Endothelial cell of umbilical vein (primary cell): ENCODE data around the gene MVP. TPM values are rescaled to one million over a fixed set of nuclear protein-coding genes. Genes with fewer than 3 reads are reported as not detected.

Experiments
- BruUV-seq: library from RNA; stranded (reverse); fragments of 400-500 nt; replicated peaks from 2 replicates; lab custom pipeline; 2021; lab: Mats Ljungman, UMichigan
- CTCF ChIA-PET: fragments of 300-600, 350-600 bp; sonication (Branson Sonifier 250); formaldehyde crosslinking; loops from one replicate; lab custom pipeline; 2021; ENCODE audit warnings: antibody characterized with exemption, inconsistent platforms; lab: Charles Lee
- POLR2A ChIA-PET: fragments of 300-600, 350-600 bp; sonication (Branson Sonifier 250); formaldehyde crosslinking; loops from one replicate; lab custom pipeline; 2021; ENCODE audit warnings: antibody characterized with exemption, inconsistent platforms; lab: Charles Lee
- DNase-seq: peaks from one replicate; pipeline ENCODE4 v3.0.0-alpha.2; 2011; ENCODE audit warnings: low read depth, low spot score
- FAIRE-seq: peaks from 2 replicates; lab custom pipeline; 2011; peaks lifted over from hg19 to GRCh38; lab: Jason Lieb, UNC
- H2AFZ ChIP-seq: 2 replicates; pipeline ENCODE4 v1.6.0; 2012; ENCODE audit warnings: low read depth, low read length, control low read depth, inconsistent platforms
- H3K27ac ChIP-seq: 2 replicates; pipeline ENCODE4 v1.5.1; 2011; ENCODE audit warnings: low read depth, mild to moderate bottlenecking, control low read depth, low read length, moderate library complexity; ENCODE audit not compliant: insufficient read depth
- H3K27me3 ChIP-seq, 2 experiments: 2 replicates each; pipeline versions ENCODE4 v1.6.0 to v1.6.1; 2011; ENCODE audit warnings: low read length in 2 of 2, mixed read lengths in 1 of 2; ENCODE audit not compliant: control insufficient read depth in 2 of 2, insufficient read depth in 2 of 2
- H3K36me3 ChIP-seq, 2 experiments: 2 replicates in 1 of 2; 3 replicates in 1 of 2; pipeline ENCODE4 v1.5.1; 2011; ENCODE audit warnings: low read length in 2 of 2, mild to moderate bottlenecking in 1 of 2, moderate library complexity in 1 of 2; ENCODE audit not compliant: control insufficient read depth in 2 of 2, insufficient read depth in 2 of 2; ENCODE audit errors: extremely low read depth in 1 of 2
- H3K4me1 ChIP-seq: 3 replicates; pipeline ENCODE4 v1.5.1; 2011; ENCODE audit warnings: mild to moderate bottlenecking, low read length; ENCODE audit not compliant: control insufficient read depth, insufficient read depth; ENCODE audit errors: extremely low read depth
- H3K4me2 ChIP-seq: 2 replicates; pipeline ENCODE4 v1.6.1; 2011; ENCODE audit warnings: low read length, control low read depth, mixed read lengths; ENCODE audit not compliant: insufficient read depth
- H3K4me3 ChIP-seq, 3 experiments: fragments of 200-600 bp in 1 of 3; sonication (generic), shearing (Covaris generic) in 1 of 3; replicated peaks in 1 of 3; 2 replicates each; pipeline ENCODE4 v1.5.1; 2011 to 2016; ENCODE audit warnings: control low read depth in 3 of 3, low read length in 3 of 3, mild to moderate bottlenecking in 2 of 3, inconsistent platforms in 1 of 3, low read depth in 1 of 3, moderate library complexity in 1 of 3; ENCODE audit not compliant: insufficient read depth in 1 of 3
- H3K79me2 ChIP-seq: 2 replicates; pipeline ENCODE4 v1.6.0; 2012; ENCODE audit warnings: low read length, inconsistent platforms; ENCODE audit not compliant: control insufficient read depth, insufficient read depth
- H3K9ac ChIP-seq: replicated peaks from 2 replicates; pipeline ENCODE3; 2011; ENCODE audit warnings: low read length, control low read depth; ENCODE audit not compliant: insufficient read depth; ENCODE audit errors: extremely low read depth
- H3K9me1 ChIP-seq: replicated peaks from 3 replicates; pipeline ENCODE4 v1.6.0; 2011; ENCODE audit warnings: mild to moderate bottlenecking, low read length; ENCODE audit not compliant: control insufficient read depth, insufficient read depth; ENCODE audit errors: extremely low read depth
- H3K9me3 ChIP-seq: replicated peaks from 2 replicates; pipeline ENCODE4 v1.5.1; 2012; ENCODE audit warnings: low read length, inconsistent platforms; ENCODE audit not compliant: control insufficient read depth, insufficient read depth
- H4K20me1 ChIP-seq: replicated peaks from 2 replicates; pipeline ENCODE3; 2011; ENCODE audit warnings: mild to moderate bottlenecking, low read length; ENCODE audit not compliant: control insufficient read depth, insufficient read depth; ENCODE audit errors: extremely low read depth
- CTCF ChIP-seq, 2 donors: IDR thresholded peaks; 1 replicate in 1 of 2; 2 replicates in 1 of 2; pipeline ENCODE4 v1.5.1; 2011; ENCODE audit warnings: low read length in 2 of 2, mild to moderate bottlenecking in 2 of 2, moderate library complexity in 2 of 2, control low read depth in 1 of 2, inconsistent platforms in 1 of 2, low read depth in 1 of 2; ENCODE audit not compliant: insufficient read depth in 1 of 2; ENCODE audit errors: extremely low read depth in 1 of 2
- EZH2 ChIP-seq: IDR thresholded peaks from 2 replicates; pipeline ENCODE4 v1.6.1; 2012; ENCODE audit warnings: borderline replicate concordance, low read depth, mild to moderate bottlenecking, moderate library complexity, low read length, inconsistent platforms; ENCODE audit not compliant: severe bottlenecking
- FOS ChIP-seq: IDR thresholded peaks from 2 replicates; pipeline ENCODE4 v1.6.1; 2011; ENCODE audit warnings: mild to moderate bottlenecking, low read length, moderate library complexity, borderline replicate concordance; ENCODE audit not compliant: insufficient read depth
- GATA2 ChIP-seq: IDR thresholded peaks from 2 replicates; pipeline ENCODE4 v1.7.0; 2011; ENCODE audit warnings: low read depth, mild to moderate bottlenecking, moderate library complexity, mixed read lengths, low read length; ENCODE audit not compliant: insufficient read length, insufficient read depth
- JUN ChIP-seq: IDR thresholded peaks from 2 replicates; pipeline ENCODE4 v1.6.1; 2011; ENCODE audit warnings: borderline replicate concordance, low read depth; ENCODE audit not compliant: insufficient read length, insufficient read depth
- MAX ChIP-seq: IDR thresholded peaks from 2 replicates; pipeline ENCODE4 v1.6.1; 2011; ENCODE audit not compliant: insufficient read depth, insufficient read length
- MYC ChIP-seq: IDR thresholded peaks from one replicate; pipeline ENCODE4 v1.6.1; 2011; ENCODE audit warnings: mild to moderate bottlenecking, low read depth, low read length
- POLR2A ChIP-seq: IDR thresholded peaks from 2 replicates; pipeline ENCODE4 v1.6.1; 2012; ENCODE audit warnings: low read depth, mild to moderate bottlenecking, control low read depth, low read length
- POLR2AphosphoS5 ChIP-seq: IDR thresholded peaks from 2 replicates; pipeline ENCODE4 v1.6.1; 2012; ENCODE audit warnings: low read depth, mild to moderate bottlenecking, control low read depth, low read length, moderate library complexity; ENCODE audit not compliant: insufficient read depth
- dilution Hi-C: fragments of 300-500 bp; cut with MboI; formaldehyde crosslinking; loops from one replicate; pipeline ENCODE4 v1.15.0; 2019; ENCODE audit warnings: low sequenced_read_pairs; ENCODE audit not compliant: extremely low pct_ligation_motif_present
- intact Hi-C: fragments of 100-400 bp; cut with micrococcal nuclease; formaldehyde crosslinking; loops from one replicate; pipeline ENCODE4 v1.10.0; 2022
- polyA plus RNA-seq, 4 experiments: library from polyadenylated mRNA; depleted of rRNA in 3 of 4; stranded (reverse) in 3 of 4; unstranded in 1 of 4; fragments of >200 nt; gene quantifications; 2 replicates each; pipeline versions ENCODE4 v1.2.1 to v1.2.3, GENCODE V29; 2011 to 2012; ENCODE audit warnings: missing spikeins in 1 of 4
- total RNA-seq: library from RNA; stranded (reverse); gene quantifications from 2 replicates; pipeline ENCODE4 v1.2.3, GENCODE V29; 2021

Gene MVP
- total and polyA plus RNA-seq, 2 donors (not counting 3 experiments of a cell fraction or from before 2014, with no cell fraction given) = 49.8 to 118 TPM

GRCh38 chr16:29802416-29802935 is 17.8 kb upstream of the MVP start:
- DNase-seq (no peak), FAIRE-seq (no peak)
- POLR2A ChIA-PET = no interaction called here
- Histone ChIP-seq H3K79me2 (peaks cover 4% of the 10 kb centered on the region), H3K4me2 (no peak overlapping the region), H2AFZ (no peak overlapping the region), H4K20me1 (no peaks in the 10 kb centered on the region), H3K4me1 (peaks cover 9% of the 10 kb centered on the region), H3K27me3 (no peaks in the 10 kb centered on the region), H3K36me3 (peaks cover 9 to 12% of the 10 kb centered on the region in 2 experiments), H3K4me3 (no peak overlapping the region), H3K9me3 (no peaks in the 10 kb centered on the region), H3K27ac (no peak overlapping the region), H3K9ac (no peak overlapping the region), H3K9me1 (no peaks in the 10 kb centered on the region)
- no TSS peak for BruUV-seq
- CTCF ChIA-PET = interaction anchor here (0.8 to 3.1 kb wide), 2 partner anchors 13 to 46 kb away, joined by 3 to 16 read pairs; partner anchors contain the start of gene KIF22
- intact Hi-C loops (no loop called here), dilution Hi-C loops (loop anchor here (10.0 kb wide), 1 partner anchor 192 kb away; the partner anchor contains the start of genes HIRIP3 and INO80E)
- TF ChIP-seq POLR2A = no peak
- no peak for TF ChIP-seq CTCF (IDR thresholded peaks at IDR 0.05; ENCODE audit: extremely low read depth in 1 of 2, insufficient read depth in 1 of 2, low read depth in 1 of 2, low read length in 2 of 2)

- no TSS peak for BruUV-seq
- Histone ChIP-seq H3K36me3 (peaks cover 12 to 14% of the 10 kb centered on the region in 2 experiments), H4K20me1 (no peaks in the 10 kb centered on the region), H3K27ac (no peak overlapping the region), H3K4me2 (no peak overlapping the region), H2AFZ (no peak overlapping the region), H3K79me2 (peaks cover 18% of the 10 kb centered on the region), H3K4me3 (no peak overlapping the region), H3K9ac (no peak overlapping the region), H3K4me1 (peaks cover 19% of the 10 kb centered on the region), H3K9me1 (no peaks in the 10 kb centered on the region), H3K9me3 (no peaks in the 10 kb centered on the region), H3K27me3 (no peaks in the 10 kb centered on the region)
- TF ChIP-seq EZH2 = no peak
- TF ChIP-seq MAX = no peak
- no peak for TF ChIP-seq MYC
- TF ChIP-seq JUN = no peak
- TF ChIP-seq FOS = no peak
- no peak for TF ChIP-seq CTCF (IDR thresholded peaks at IDR 0.05; ENCODE audit: extremely low read depth in 1 of 2, insufficient read depth in 1 of 2, low read depth in 1 of 2, low read length in 2 of 2)
- TF ChIP-seq POLR2A = no peak
- no peak for TF ChIP-seq GATA2
- TF ChIP-seq POLR2AphosphoS5 = no peak
- no peak for FAIRE-seq
- CTCF ChIA-PET = interaction anchor here (0.7 to 3.1 kb wide), 8 partner anchors 9 to 262 kb away, joined by 3 to 16 read pairs (median 6); partner anchors contain the start of genes KIF22 and PAGR1
- dilution Hi-C loops = loop anchor here (10.0 kb wide), 1 partner anchor 191 kb away; the partner anchor contains the start of genes HIRIP3 and INO80E
- intact Hi-C loops = no loop called here
- POLR2A ChIA-PET = interaction anchor here (0.6 to 1.7 kb wide), 2 partner anchors 14 to 20 kb away, joined by 3 to 9 read pairs; partner anchors contain the start of gene KIF22
- DNase-seq = no peak
Measured at GRCh38 chr16:29804020-29804419, 16.2 kb upstream of the MVP start.
